GM12801 (cell line): ENCODE results near the gene RPL13.

Experiments
- CTCF ChIP-seq: IDR thresholded peaks from one replicate; pipeline ENCODE4 v1.5.1; 2011; ENCODE audit warnings: control low read depth; ENCODE audit not compliant: insufficient read length; ENCODE audit errors: extremely low read depth

Gene RPL13

GRCh38 chr16:89589241-89589926 lies 28.9 kb downstream of the RPL13 start:
- no peak for TF ChIP-seq CTCF

GRCh38 chr16:89593841-89594240 lies 33.4 kb downstream of the RPL13 start:
- no peak for TF ChIP-seq CTCF

- no peak for TF ChIP-seq CTCF
Observed at GRCh38 chr16:89595330-89596060, 35.0 kb downstream of the RPL13 start.

GRCh38 chr16:89596061-89596689 lies 35.7 kb downstream of the RPL13 start:
- no peak for TF ChIP-seq CTCF

DNA sequence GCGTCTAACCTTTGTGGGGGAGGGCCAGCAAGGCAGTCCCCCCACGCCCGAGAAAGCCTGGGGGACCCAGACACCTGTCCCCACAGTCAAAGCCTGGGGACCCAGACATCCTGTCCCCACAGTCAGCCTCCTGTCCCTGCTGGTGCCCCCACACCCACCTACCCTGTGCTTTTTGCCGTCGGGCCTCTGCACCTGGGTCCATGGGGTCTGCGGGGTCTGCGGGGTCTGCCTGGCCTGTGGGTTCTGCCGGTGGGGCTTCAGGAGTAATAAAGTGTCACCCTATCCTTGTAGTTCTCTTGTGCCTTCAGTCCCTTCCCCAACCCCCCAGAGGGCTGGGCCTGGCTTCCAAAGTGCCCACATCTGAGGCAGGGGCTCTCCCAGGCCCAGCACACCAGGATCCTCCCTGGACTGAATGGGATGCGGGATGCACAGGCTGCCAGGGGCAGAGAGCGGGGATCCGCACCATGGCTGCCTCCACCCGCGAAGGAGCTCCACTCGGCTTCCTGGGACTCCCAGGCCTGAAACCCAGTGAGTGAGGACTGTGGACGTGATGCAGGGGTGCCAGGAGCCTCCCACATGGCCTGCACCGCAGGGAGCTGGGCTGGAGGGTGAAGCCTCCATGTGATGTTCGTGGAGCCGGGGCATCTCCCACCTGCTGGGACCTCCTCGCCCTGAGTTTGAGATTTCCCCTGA lies 36.6 kb downstream of the RPL13 start:
- no peak for TF ChIP-seq CTCF

- no peak for TF ChIP-seq CTCF
Observed at GRCh38 chr16:89598199-89598598, 37.7 kb downstream of the RPL13 start.

GRCh38 chr16:89599451-89599858 lies 39.0 kb downstream of the RPL13 start:
- TF ChIP-seq CTCF: no peak
